Stimulated activated CD4-positive, alpha-beta T cell treated with anti-CD3 and anti-CD28 coated beads, Interleukin-12 subunit alpha, Interleukin-12 subunit beta, amount 100 ng/mL, for 4 hours (primary cell): Measurements from ENCODE around the gene OSBPL10.

ENCODE experiments used
- DNase-seq: peaks from one replicate; pipeline ENCODE4 v3.0.0-alpha.2; 2020

Gene OSBPL10

DNA sequence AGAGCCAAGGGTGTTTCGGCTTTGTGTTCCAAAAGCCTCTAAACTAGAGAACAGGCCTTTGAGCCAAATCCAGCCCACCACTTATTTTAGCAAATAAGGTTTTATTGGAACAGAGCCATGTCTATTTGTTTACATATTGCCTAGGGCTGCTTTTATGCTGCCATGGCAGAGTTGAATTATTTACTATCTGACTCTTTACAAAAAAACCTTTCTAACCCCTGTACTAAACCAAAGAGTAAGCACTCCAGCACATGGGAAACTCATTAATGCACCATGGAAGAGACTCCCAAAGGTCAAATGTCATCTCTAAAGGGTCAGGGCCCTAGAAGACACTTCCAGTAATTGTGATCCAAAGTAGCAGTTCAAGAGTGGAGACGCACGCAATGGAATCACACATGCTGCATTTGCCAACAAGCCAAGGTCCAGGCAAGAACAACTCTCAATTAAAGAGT lies 22.3 kb downstream of the OSBPL10 start:
- DNase-seq, result no peak

DNA sequence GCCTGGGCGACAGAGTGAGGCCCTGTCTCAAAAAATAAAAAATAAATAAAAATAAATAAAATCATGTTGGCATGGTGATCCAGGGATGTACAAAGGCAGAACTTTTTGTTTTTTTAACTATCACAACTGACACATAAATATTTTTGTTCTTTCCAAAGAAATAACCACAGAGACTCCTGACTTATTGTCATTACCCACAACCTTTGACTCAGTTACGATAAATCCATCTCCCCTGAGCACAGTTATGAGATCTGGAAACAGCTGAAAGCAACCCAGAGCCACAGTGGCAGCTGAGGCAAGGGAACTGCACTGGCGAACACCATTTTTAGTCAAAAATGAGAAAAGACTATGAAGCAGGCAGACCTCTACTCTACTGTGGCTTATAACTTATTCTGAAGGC lies 24.0 kb downstream of the OSBPL10 start:
- DNase-seq, result no peak

DNA sequence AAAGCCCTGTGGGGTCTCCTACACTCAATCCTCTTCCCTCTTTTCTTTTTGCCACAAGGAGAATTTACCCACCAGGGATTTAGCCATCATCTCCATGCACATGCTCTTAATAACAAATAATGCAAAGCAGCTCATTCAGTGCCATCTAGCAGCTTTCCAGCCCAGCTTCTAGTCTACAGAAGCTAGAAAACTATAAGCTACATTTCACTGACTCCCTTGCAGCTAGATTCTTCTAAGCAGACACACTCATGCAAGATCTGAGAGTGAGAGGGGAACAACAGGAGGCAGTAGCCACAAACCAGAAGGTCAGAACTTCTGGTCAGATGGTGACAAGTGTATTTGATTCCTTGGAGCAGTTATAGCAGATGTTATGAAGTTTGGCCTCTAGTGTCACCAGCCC lies 25.5 kb downstream of the OSBPL10 start:
- DNase-seq, result no peak

DNA sequence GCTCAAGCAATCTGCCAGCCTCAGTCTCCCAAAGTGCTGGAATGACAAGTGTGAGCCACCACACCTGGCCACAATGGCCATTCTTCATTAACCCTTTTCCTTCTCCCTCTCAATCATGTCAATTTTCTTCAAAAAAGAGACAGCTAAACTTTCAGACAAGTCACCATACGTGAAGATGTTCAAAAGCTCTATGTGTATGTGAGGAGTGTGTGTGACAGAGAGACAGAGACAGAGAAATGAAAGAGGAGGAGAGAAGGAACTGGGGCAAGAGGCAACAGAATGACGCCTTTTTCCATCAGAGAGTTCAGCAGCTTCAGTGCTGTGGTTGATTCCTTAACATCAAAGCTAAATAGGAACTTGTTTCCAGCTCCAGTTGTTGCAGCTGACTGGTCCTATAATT lies 27.4 kb downstream of the OSBPL10 start:
- DNase-seq, result no peak

- no peak for DNase-seq
These were observed 28.0 kb downstream of the OSBPL10 start for GRCh38 chr3:31953091-31953490.

DNA sequence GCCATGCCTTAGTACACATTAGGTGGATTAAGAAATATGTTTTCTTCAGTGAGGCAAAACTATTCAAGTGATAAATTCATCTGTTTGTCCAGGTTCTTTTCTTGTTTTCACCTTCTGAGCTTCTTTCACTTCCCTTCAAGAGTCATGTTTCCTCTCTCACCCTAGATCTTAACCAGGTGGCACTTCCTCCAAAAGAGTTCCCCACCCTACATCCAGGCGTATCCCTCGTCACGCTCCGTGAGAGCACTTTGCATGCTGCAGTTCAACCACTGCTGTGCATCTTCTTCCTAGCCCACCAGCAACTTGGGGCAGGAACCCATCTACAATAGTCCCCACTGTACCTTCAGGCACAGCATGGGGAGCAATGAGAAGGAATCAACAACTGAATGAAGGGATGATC lies 28.9 kb downstream of the OSBPL10 start:
- no peak for DNase-seq

DNA sequence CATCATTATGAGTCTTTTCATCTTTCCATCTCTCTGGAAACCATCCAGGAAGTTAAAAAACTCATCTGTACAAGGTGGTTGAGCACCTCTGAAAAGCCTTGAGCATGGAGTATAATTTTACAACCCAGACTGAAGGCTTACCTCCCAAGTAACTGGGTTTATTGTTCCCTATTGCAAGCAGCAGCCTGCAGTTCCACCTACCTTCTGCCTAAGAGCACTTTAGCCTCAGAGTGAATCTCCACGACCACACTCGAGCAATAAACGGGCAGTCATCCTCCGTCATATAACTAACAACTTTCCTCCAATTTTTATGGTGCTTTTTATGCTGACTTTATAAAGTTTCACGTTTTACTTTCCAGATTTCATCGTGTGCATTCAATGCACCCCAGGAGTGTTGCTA lies 32.8 kb downstream of the OSBPL10 start:
- DNase-seq, result no peak

- DNase-seq, result no peak
These were observed 33.4 kb downstream of the OSBPL10 start for GRCh38 chr3:31947671-31948091.

- DNase-seq, result no peak
These were observed 33.9 kb downstream of the OSBPL10 start for GRCh38 chr3:31947162-31947561.

GRCh38 chr3:31946484-31947081 lies 34.5 kb downstream of the OSBPL10 start:
- no peak for DNase-seq

GRCh38 chr3:31945738-31946052 lies 35.4 kb downstream of the OSBPL10 start:
- no peak for DNase-seq

DNA sequence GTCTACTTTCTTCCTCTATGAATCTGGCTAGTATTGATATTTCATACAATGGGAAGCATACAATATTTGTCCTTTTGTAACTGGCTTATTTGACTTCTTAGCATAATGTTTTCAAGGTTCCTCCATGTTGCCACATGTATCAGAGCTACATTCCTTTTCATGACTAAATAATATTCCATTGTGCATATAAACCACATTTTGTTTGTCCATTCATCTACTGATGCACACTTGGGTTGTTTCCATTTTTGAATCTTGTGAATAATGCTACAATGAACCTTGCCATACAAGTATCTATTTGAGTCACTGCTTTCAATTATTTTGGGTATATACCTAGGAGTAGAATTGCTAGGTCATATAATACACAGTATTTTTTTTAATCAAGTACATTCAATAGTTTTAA lies 38.0 kb downstream of the OSBPL10 start:
- DNase-seq, result no peak

DNA sequence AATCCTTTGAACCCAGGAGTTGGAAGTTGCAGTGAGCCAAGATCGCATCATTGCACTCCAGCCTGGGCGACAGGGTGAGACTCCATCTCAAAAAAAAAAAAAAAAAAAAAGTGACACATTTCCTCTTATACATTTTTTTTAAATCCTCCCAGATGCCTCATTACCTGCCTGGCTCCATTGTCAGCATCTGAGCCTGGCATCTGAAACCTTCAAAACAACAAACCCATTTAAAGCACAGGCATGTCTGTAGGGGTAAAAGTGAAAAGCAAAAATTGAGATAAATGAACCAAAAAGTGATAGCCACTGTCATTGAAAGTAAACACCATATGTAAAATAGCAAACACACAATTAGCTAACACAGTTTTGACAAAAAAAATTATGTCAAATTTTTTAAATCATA lies 38.6 kb downstream of the OSBPL10 start:
- DNase-seq, result no peak

- DNase-seq, result no peak
These were observed 43.8 kb downstream of the OSBPL10 start for GRCh38 chr3:31937225-31937624.

DNA sequence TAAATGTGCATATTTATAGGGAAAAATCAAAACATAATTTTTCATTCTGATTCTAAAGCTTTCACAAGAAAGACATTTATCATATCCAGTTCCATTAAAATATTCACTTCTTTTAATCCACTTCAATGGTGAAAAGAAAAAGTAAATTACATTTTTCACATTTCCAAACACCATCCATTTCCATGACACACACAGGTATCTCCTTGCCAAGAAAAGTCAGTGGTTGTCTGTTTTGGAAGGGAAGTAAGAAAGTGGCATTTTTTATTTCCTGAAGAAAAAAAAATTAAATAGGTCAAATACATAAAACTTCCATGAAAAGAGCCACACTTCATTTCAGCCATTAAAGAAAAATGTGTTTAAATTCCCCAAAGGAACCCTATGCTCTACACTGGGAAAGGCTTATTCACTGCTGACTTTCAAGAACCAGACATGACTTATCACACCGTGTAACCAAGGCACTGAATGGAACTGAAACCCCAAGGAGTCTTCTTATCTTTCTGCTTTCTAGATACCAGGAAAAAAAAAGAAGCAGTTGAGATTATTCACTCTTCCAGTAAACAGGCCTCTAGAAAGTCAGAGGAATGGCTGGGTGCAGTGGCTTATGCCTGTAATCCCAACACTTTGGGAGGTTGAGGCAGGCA lies 44.5 kb downstream of the OSBPL10 start:
- DNase-seq, result no peak

GRCh38 chr3:31934866-31935265 lies 46.2 kb downstream of the OSBPL10 start:
- DNase-seq, result no peak

DNA sequence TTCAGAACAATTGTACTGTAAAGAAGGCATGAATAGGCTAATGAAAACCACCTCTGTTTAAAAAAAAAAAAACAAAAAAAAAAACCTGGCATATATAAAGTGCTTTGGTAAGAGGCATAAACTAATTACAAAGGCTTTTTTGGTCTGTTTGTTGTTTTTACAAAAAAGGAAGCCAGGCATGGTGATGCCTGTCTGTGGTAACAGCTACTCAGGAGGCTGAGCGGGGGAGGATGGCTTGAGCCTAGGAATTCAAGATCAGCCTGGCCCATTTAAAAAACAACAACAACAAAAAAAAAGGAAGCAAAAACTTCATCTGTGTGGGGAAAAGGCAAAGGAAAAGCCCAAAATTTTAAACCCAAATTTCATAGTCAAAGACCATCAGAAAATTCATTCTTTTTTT lies 47.0 kb downstream of the OSBPL10 start:
- no peak for DNase-seq

DNA sequence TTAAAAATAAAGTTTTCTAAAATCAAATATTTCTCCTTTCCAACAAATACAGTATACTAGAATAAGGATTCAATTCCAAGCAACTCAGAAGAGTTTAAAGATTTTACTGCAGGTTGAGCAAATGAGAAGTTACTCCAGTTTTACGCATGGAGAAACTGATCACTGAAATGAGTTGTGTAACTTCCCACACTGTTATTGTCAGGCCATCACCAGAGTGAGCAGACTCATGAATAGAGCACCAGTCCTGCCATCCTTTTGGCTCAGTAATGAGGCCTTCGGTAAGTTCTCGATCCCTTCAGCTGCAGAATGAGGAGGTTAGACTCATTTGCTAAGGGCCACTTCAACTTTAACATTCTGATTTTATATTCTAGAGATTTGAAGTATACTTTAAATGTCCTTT lies 48.1 kb downstream of the OSBPL10 start:
- no peak for DNase-seq

DNA sequence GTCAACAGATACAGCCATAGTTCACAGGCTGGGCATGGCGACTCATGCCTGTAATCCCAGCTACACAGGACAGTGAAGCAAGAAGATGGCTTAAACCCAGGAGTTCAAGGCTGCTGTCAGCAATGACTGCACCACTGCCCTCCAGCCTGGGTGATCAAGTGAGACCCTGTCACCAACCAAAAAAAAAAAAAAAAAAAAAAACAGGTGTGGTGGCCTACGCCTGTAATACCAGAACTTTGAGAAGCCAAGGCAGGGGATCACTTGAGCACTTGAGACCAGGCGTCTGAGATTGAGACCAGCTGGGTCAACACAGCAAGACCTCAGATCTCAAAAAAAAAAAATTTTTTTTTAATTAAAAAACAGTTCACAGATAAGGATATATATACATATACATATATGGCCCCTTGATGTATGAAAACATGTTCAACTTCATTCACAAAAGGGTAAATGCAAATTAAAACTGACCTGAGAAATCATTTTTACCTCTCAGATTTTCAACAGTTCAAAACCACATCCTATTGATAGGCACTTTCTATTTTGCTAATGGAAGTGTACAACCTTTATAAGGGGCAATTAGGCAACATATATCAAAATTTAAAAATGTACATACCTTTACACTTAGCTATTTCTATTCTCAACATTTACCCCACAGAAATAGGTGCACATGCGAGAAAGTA lies 51.1 kb downstream of the OSBPL10 start:
- DNase-seq, result no peak

DNA sequence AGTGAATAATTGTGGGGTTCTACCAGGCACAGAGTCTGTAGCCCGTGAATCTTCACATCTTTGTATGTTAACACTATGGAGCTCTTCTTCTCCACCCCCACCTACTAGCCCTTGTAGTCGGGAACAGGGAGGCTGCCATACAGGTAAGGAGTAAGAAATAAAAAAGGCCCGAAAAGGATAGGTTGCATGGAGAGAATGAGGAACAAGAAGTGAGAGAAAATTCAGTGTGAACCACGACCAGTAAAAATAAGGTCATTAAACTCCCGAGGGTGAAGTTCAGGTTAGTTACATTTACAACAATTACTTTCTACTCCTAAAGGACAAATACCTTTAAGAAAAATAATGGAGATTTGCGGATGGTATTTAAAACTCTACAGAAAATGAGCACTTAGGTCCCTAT lies 53.3 kb downstream of the OSBPL10 start:
- no peak for DNase-seq

DNA sequence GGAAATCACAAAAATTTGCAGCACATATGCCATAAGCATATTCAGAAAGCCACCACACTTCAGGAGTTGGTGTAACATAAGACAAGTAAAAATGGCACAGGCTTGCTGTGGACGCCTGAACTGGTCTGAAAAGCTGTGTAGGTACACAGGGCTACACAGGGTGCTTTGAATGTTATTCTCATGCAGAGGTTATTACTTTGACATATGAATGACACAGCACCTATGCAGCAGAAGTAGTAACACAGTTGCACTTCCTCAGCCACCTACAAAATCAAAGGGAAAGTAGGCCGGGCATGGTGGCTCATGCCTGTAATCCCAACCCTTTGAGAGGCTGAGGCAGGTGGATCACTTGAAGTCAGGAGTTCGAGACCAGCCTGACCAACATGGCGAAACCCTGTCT lies 54.5 kb downstream of the OSBPL10 start:
- DNase-seq, result no peak

- DNase-seq, result no peak
These were observed 55.8 kb downstream of the OSBPL10 start for GRCh38 chr3:31925271-31925630.

- DNase-seq, result no peak
These were observed 56.3 kb downstream of the OSBPL10 start for GRCh38 chr3:31924610-31925270.

DNA sequence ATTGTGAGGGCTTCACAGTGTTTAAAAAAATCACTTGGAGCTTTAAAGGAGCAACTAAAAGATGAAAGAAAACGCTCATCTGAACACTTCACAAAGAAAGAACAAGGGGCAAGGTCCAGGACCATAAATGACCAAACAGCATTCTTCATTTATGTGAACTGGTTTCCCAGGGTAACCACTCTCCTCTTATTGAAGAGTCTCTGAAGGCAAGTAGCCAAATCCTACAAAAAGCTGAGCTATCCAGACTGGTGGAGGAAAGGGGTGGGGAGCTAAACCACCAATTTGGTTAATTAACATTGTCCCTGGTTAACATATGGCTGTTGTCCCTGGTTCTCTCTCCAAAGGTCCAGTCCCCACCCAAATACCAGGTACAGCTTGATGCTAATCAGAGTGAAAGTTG lies 58.1 kb downstream of the OSBPL10 start:
- no peak for DNase-seq
